GM19395 (cell line): ENCODE data around the gene VLDLR.
"Not testable (repeated sequence)": the region's sequence is repeated elsewhere in the genome, so short reads cannot be mapped to it uniquely, and the experiment has no call there.

Source experiments
- ATAC-seq: cut with Tn5 transposase; IDR thresholded peaks from one replicate; pipeline ENCODE4 v1.9.1; 2021; ENCODE audit warnings: mild to moderate bottlenecking, moderate library complexity; ENCODE audit not compliant: unreplicated experiment

Gene VLDLR

GRCh38 chr9:2707256-2707655, 85.7 kb downstream of the VLDLR start:
- ATAC-seq = not testable (repeated sequence)
